ENCODE measurements around the gene MINDY3.

- TF ChIP-seq POLR2A (IDR thresholded peaks at IDR 0.05; ENCODE audit: low read depth, low read length) (no peak), POLR2AphosphoS5 (IDR thresholded peaks at IDR 0.05; ENCODE audit: low read depth, low read length) (no peak), TAF1 (IDR thresholded peaks at IDR 0.05; ENCODE audit: low read depth, low read length) (no peak), PAX5 (IDR thresholded peaks at IDR 0.05; ENCODE audit: insufficient read depth, low read length, severe bottlenecking) (no peak), SPI1 (IDR thresholded peaks at IDR 0.05; ENCODE audit: low read depth, low read length) (no peak)
These were observed 5.0 kb upstream of the MINDY3 start for GRCh38 chr10:15865304-15865703.
